DMS 273 (cell line): ENCODE data around the gene DSTN.

Source experiments
- DNase-seq: peaks from one replicate; lab custom pipeline; 2025; ENCODE audit not compliant: unreplicated experiment; lab: John Stamatoyannopoulos, UW

The DSTN gene

GRCh38 chr20:17569616-17570346, at the start of gene DSTN:
TSS of gene DSTN (plus strand) at chr20:17570075. CDS start at chr20:17570209, 134 bp downstream.
- peak; percentile 97 for DNase-seq

GRCh38 chr20:17520583-17520982, 49.3 kb upstream of the DSTN start:
- DNase-seq: no peak

- no peak for DNase-seq
Measured at GRCh38 chr20:17522528-17522927, 47.3 kb upstream of the DSTN start.

GRCh38 chr20:17523326-17523725, 46.5 kb upstream of the DSTN start:
- DNase-seq: no peak

- no peak for DNase-seq
Measured at GRCh38 chr20:17524560-17524959, 45.3 kb upstream of the DSTN start.

- DNase-seq: no peak
Measured at GRCh38 chr20:17525132-17525531, 44.7 kb upstream of the DSTN start.

GRCh38 chr20:17525650-17526049, 44.2 kb upstream of the DSTN start:
- DNase-seq: peak; percentile 63

GRCh38 chr20:17529586-17529985, 40.3 kb upstream of the DSTN start:
- DNase-seq: no peak

GRCh38 chr20:17530153-17530552, 39.7 kb upstream of the DSTN start:
- DNase-seq: no peak

- peak; percentile 89 for DNase-seq
Measured at GRCh38 chr20:17530716-17531664, 38.9 kb upstream of the DSTN start, which contains the start of gene BFSP1. TSS of gene BFSP1 (minus strand) at chr20:17531379. CDS start at chr20:17531329, 50 bp downstream.

GRCh38 chr20:17531665-17532025, 38.2 kb upstream of the DSTN start:
- no peak for DNase-seq

GRCh38 chr20:17533396-17533795, 36.5 kb upstream of the DSTN start:
- peak; percentile 43 for DNase-seq

GRCh38 chr20:17534077-17534476, 35.8 kb upstream of the DSTN start:
- DNase-seq: no peak

GRCh38 chr20:17536944-17537444, 32.9 kb upstream of the DSTN start:
- peak; percentile 90 for DNase-seq

GRCh38 chr20:17537959-17538358, 31.9 kb upstream of the DSTN start:
- no peak for DNase-seq

- peak; percentile 30 for DNase-seq
Measured at GRCh38 chr20:17538517-17539170, 31.2 kb upstream of the DSTN start.

- DNase-seq: no peak
Measured at GRCh38 chr20:17541596-17541995, 28.3 kb upstream of the DSTN start.

GRCh38 chr20:17541996-17542395, 27.9 kb upstream of the DSTN start:
- DNase-seq: no peak

GRCh38 chr20:17542481-17542880, 27.4 kb upstream of the DSTN start:
- no peak for DNase-seq

GRCh38 chr20:17542993-17543412, 26.9 kb upstream of the DSTN start:
- no peak for DNase-seq

- no peak for DNase-seq
Measured at GRCh38 chr20:17543531-17544131, 26.2 kb upstream of the DSTN start.
